ENCODE measurements around the gene FAM131A. TPM values are rescaled to one million over a fixed set of nuclear protein-coding genes. Genes with fewer than 3 reads are reported as not detected.
A peak's percentile ranks its signal among the peaks of the same experiment; 100 is the strongest.

Gene FAM131A
- total and polyA plus RNA-seq, 2 experiments from 2014 or later = 12.2 to 12.6 TPM

DNA sequence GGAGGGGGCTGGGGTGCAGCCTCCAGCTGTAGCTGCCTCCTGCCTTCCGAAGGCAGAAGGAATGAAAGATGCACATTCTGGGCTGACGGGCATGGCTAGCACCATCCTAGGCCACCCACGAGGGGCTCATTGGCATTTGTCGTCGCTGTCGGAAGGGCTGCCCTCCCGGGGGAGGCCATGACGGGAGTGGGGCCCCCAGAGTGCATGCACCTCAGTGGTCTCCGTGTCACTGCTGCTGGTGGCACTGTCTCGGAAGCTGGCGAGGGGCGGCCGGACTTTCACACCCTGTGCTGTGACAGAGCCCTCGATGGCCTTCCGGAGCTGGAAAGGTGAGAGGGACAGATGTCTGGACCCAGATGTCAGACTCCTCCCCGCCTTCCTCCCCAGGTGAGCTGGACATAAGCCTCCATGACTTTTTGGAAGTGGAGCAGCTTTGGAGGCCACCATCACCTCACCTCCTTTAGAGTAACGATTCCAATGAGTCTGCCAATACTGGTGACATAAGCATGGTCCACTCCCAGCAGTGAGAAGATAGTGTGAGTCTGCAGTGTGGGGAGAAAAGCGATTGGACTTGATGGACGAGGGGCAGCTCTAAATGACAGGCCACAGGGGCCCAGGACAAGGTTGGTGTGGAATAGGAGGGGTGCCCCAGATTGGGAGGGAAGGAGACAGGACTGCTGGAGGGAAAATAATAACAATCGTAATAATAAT lies 9.2 kb downstream of the FAM131A start:
- Histone ChIP-seq H3K4me1 (ENCODE audit: insufficient read depth) (peaks cover 23% of the 10 kb centered on the region), H3K79me2 (no peaks in the 10 kb centered on the region), H4K20me1 (ENCODE audit: insufficient read depth, poor library complexity, severe bottlenecking) (no peaks in the 10 kb centered on the region), H3K9me3 (ENCODE audit: low read depth) (no peaks in the 10 kb centered on the region), H3K9me2 (replicated peaks; ENCODE audit: insufficient read depth) (no peaks in the 10 kb centered on the region), H3K27ac (peak overlapping the region; percentile 71), H2AFZ (no peak overlapping the region), H3K4me3 (no peak overlapping the region), H3K27me3 (no peaks in the 10 kb centered on the region), H3K36me3 (replicated peaks; ENCODE audit: insufficient read depth, low read depth) (no peaks in the 10 kb centered on the region), H3K4me2 (no peak overlapping the region)
- DNase-seq (ENCODE audit: low spot score) = no peak
- 97% methylated on average over 20 of the region's 20 CpGs for WGBS (ENCODE audit: low lambda C conversion rate, missing lambda C conversion rate)
- TF ChIP-seq, protein P1, sequence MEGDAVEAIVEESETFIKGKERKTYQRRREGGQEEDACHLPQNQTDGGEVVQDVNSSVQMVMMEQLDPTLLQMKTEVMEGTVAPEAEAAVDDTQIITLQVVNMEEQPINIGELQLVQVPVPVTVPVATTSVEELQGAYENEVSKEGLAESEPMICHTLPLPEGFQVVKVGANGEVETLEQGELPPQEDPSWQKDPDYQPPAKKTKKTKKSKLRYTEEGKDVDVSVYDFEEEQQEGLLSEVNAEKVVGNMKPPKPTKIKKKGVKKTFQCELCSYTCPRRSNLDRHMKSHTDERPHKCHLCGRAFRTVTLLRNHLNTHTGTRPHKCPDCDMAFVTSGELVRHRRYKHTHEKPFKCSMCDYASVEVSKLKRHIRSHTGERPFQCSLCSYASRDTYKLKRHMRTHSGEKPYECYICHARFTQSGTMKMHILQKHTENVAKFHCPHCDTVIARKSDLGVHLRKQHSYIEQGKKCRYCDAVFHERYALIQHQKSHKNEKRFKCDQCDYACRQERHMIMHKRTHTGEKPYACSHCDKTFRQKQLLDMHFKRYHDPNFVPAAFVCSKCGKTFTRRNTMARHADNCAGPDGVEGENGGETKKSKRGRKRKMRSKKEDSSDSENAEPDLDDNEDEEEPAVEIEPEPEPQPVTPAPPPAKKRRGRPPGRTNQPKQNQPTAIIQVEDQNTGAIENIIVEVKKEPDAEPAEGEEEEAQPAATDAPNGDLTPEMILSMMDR (IDR thresholded peaks at IDR 0.05; ENCODE audit: poor library complexity) = no peak
- no peak for TF ChIP-seq EZH2phosphoT487 (IDR thresholded peaks at IDR 0.05; ENCODE audit: low read depth, severe bottlenecking, unreplicated experiment)
- TF ChIP-seq EZH2 (IDR thresholded peaks at IDR 0.05; ENCODE audit: borderline replicate concordance) = no peak

DNA sequence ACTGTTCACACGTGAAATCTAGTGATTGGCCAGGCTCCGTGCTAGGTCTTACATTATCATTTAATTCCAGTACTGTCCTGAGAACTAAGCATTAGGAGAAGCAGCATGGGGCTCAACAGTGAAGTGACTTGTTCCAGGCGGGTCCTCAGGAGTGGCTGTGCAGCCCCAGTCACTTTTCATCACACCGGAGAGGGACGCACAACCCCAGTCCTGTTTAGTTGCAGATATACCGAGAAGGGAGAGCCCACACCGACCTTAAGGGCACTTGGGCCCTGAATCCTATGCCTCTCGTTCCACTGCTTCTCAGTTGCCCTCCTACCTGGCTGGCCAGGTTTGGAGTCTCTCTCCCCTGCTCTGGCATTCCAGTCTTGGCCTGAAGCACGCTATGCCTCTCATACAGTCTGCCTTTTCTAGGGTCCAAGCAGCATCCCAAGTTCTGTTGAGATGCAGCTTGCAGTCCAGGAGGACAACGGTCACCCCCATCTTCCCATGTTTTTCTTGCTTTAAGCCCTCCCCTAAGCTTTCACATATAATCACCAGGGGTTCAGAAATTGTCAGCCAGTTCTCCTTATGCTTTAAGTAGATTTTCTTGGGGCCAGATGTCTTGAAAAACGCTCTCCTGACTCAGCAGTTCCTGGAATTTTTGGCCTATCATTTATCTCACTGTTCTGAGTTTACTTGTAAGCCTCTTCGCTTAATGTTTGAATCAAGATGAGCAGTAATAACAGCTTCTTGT lies 10.1 kb downstream of the FAM131A start:
- Histone ChIP-seq H4K20me1 (ENCODE audit: insufficient read depth, poor library complexity, severe bottlenecking) (no peaks in the 10 kb centered on the region), H2AFZ (no peak overlapping the region), H3K9me2 (replicated peaks; ENCODE audit: insufficient read depth) (no peaks in the 10 kb centered on the region), H3K4me3 (no peak overlapping the region), H3K4me1 (ENCODE audit: insufficient read depth) (peaks cover 27% of the 10 kb centered on the region), H3K27me3 (no peaks in the 10 kb centered on the region), H3K36me3 (replicated peaks; ENCODE audit: insufficient read depth, low read depth) (no peaks in the 10 kb centered on the region), H3K9me3 (ENCODE audit: low read depth) (no peaks in the 10 kb centered on the region), H3K4me2 (no peak overlapping the region), H3K27ac (peak overlapping the region; percentile 60), H3K79me2 (no peaks in the 10 kb centered on the region)
- WGBS (ENCODE audit: low lambda C conversion rate, missing lambda C conversion rate) = 76% methylated on average over 12 of the region's 12 CpGs
- DNase-seq (ENCODE audit: low spot score) = no peak
- TF ChIP-seq, protein P1 (IDR thresholded peaks at IDR 0.05; ENCODE audit: poor library complexity) = no peak
- TF ChIP-seq EZH2phosphoT487 (IDR thresholded peaks at IDR 0.05; ENCODE audit: low read depth, severe bottlenecking, unreplicated experiment) (no peak), EZH2 (IDR thresholded peaks at IDR 0.05; ENCODE audit: borderline replicate concordance) (no peak)

DNA sequence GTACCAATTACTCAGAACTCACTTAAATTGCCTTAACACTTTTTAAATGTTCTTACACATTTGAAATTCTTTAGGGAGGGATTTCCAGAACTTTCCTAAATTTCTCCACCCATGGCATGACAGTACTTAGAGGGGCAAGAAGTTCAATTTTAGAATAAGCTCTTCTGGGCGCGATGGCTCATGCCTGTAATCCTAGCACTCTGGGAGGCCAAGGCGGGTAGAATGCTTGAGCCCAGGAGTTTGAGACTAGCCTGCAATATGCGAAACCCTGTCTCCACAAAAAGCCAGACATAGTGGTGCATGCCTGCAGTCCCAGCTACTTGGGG lies 10.6 kb downstream of the FAM131A start:
- no peaks in the 10 kb centered on the region for H4K20me1 ChIP-seq (ENCODE audit: insufficient read depth, poor library complexity, severe bottlenecking)
- DNase-seq (ENCODE audit: low spot score) = no peak
- no peaks in the 10 kb centered on the region for H3K27me3 ChIP-seq
- no peaks in the 10 kb centered on the region for H3K9me2 ChIP-seq (replicated peaks; ENCODE audit: insufficient read depth)
- no peaks in the 10 kb centered on the region for H3K9me3 ChIP-seq (ENCODE audit: low read depth)
- no peak overlapping the region for H2AFZ ChIP-seq
- no peak overlapping the region for H3K4me2 ChIP-seq
- no peaks in the 10 kb centered on the region for H3K79me2 ChIP-seq
- peaks cover 27% of the 10 kb centered on the region for H3K4me1 ChIP-seq (ENCODE audit: insufficient read depth)
- peak overlapping the region; percentile 59 for H3K27ac ChIP-seq
- TF ChIP-seq, protein P1 (IDR thresholded peaks at IDR 0.05; ENCODE audit: poor library complexity) = no peak
- TF ChIP-seq EZH2phosphoT487 (IDR thresholded peaks at IDR 0.05; ENCODE audit: low read depth, severe bottlenecking, unreplicated experiment) (no peak), EZH2 (IDR thresholded peaks at IDR 0.05; ENCODE audit: borderline replicate concordance) (no peak)
- H3K4me3 ChIP-seq = no peak overlapping the region
- 82% methylated on average over 4 of the region's 4 CpGs for WGBS (ENCODE audit: low lambda C conversion rate, missing lambda C conversion rate)
- no peaks in the 10 kb centered on the region for H3K36me3 ChIP-seq (replicated peaks; ENCODE audit: insufficient read depth, low read depth)

All from hepatocyte (in vitro differentiated cells).